Neutrophil (primary cell): ENCODE results near the gene MIEF1.

Source experiments
- H3K27ac ChIP-seq: fragments of 200-600 bp; sonication (generic); 2 replicates; pipeline ENCODE4 v1.5.1; 2016; ENCODE audit warnings: mild to moderate bottlenecking, moderate library complexity
- H3K27me3 ChIP-seq: fragments of 200-600 bp; sonication (generic); 2 replicates; pipeline ENCODE4 v1.6.0; 2016; ENCODE audit warnings: mild to moderate bottlenecking
- H3K36me3 ChIP-seq: fragments of 200-600 bp; sonication (generic); 2 replicates; pipeline ENCODE4 v1.5.1; 2017
- H3K4me1 ChIP-seq, 2 experiments: fragments of 200-600 bp in 1 of 2; sonication (generic) in 1 of 2; 1 replicate in 1 of 2; 2 replicates in 1 of 2; pipeline versions ENCODE4 v1.5.1 to v1.6.1; 2013 to 2016; ENCODE audit warnings: low read depth in 1 of 2, low read length in 1 of 2, mild to moderate bottlenecking in 1 of 2, moderate library complexity in 1 of 2; ENCODE audit not compliant: control insufficient read depth in 1 of 2, insufficient read depth in 1 of 2
- H3K4me3 ChIP-seq, 2 experiments: fragments of 200-600 bp in 1 of 2; sonication (generic) in 1 of 2; 1 replicate in 1 of 2; 2 replicates in 1 of 2; pipeline ENCODE4 v1.5.1; 2013 to 2016; ENCODE audit warnings: low read depth in 1 of 2, low read length in 1 of 2, mild to moderate bottlenecking in 1 of 2, moderate library complexity in 1 of 2
- H3K9me3 ChIP-seq: fragments of 200-600 bp; sonication (generic); 2 replicates; pipeline ENCODE4 v1.5.1; 2016
- CTCF ChIP-seq: fragments of 200-600 bp; sonication (generic); IDR thresholded peaks from 2 replicates; pipeline ENCODE4 v1.5.1; 2016; ENCODE audit warnings: antibody characterized with exemption

Gene MIEF1

DNA sequence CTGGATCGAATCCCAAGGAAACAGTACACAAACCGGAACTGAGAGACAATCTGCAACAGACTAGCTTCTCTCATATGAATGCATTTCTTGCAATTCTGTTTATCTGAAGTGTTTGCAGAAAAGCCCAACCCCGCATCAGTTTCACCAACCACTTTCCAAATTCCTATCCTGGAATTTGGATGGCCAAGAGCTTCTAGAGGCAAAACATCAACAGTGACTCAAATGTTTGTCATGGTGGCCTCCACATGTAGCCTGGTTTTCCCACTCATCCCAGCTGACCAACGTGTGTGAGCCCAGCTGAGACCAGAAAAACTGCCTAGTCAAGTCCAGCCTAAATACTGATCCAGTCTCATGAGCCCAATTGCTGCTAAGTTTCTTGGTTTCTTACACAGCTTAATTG is 8.3 kb upstream of the MIEF1 start:
- no peaks in the 10 kb centered on the region for H3K27me3 ChIP-seq

DNA sequence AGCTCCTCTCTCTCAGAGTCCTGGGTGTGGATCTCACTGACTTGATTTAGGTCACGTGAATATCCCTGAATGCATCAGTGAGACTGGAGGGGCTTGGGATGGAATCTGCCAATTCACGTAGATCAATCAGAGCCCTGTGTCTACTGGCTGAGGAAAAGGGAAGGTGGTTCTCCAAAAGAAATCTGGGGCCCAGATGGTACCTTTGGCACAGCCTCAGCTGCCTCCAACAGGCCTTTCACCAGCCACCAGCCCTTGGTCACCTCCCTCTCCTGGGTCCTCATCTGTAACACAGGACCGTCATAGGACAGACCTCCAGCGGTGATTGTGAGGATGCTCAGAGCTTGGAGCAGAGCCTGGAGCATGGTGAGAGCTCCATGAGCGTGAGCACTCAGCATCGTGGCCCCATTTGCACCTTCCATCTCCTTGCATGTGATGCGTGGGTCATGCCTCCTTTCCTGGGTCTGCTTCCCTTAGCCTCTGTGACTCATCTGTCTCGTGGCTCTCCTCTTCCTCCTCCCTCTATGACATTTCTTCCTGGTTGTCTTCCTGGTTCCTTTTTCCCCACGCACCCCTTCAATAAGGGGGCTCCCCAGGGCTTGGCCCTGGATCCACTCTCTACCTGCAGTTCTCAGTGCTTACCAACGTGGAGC is 7.5 kb upstream of the MIEF1 start:
- Histone ChIP-seq H3K27me3 (no peaks in the 10 kb centered on the region), H3K9me3 (no peaks in the 10 kb centered on the region), H3K27ac (peak overlapping the region; percentile 54), H3K4me1 (peaks cover 5 to 20% of the 10 kb centered on the region in 2 experiments), H3K36me3 (no peaks in the 10 kb centered on the region), H3K4me3 (no peak overlapping the region)
- TF ChIP-seq CTCF, result no peak

More for the DNA sequence above, 8.3 kb upstream of the MIEF1 start:
- Histone ChIP-seq H3K36me3 (no peaks in the 10 kb centered on the region), H3K4me3 (no peak overlapping the region), H3K9me3 (no peaks in the 10 kb centered on the region), H3K4me1 (peaks cover 7 to 26% of the 10 kb centered on the region in 2 experiments), H3K27ac (no peak overlapping the region)
- TF ChIP-seq CTCF, result no peak

- H3K27me3 ChIP-seq, result no peaks in the 10 kb centered on the region
- peaks cover 0 to 13% of the 10 kb centered on the region in 2 experiments for H3K4me1 ChIP-seq
- peak; percentile 55 for TF ChIP-seq CTCF
- peak overlapping the region; percentile 54 for H3K27ac ChIP-seq
- no peak overlapping the region for H3K4me3 ChIP-seq
- H3K36me3 ChIP-seq, result no peaks in the 10 kb centered on the region
- no peaks in the 10 kb centered on the region for H3K9me3 ChIP-seq
These were observed 5.8 kb upstream of the MIEF1 start for GRCh38 chr22:39496131-39496838.

DNA sequence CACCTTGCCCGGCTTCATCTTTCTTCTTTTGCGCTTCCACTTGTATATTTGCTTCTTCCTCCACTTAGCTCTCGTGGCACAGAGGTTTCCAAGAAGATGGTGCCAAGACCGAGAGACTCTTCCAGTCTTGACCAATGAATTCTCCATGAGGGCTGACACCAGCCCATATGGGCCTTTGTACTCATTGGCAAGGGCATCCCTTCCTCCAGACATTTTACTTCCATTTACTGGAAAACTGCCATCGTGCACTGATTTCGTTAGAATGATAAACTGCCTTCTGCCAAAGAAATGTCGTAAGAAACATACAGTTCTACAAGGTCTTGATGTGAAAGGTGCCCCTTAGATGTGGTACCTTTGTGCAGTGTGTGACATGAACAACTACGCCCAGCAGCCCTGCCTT is 4.7 kb upstream of the MIEF1 start:
- no peaks in the 10 kb centered on the region for H3K27me3 ChIP-seq
- H3K9me3 ChIP-seq, result no peaks in the 10 kb centered on the region
- no peak overlapping the region for H3K27ac ChIP-seq
- no peak overlapping the region for H3K4me3 ChIP-seq
- peaks cover 6 to 23% of the 10 kb centered on the region in 2 experiments for H3K4me1 ChIP-seq
- H3K36me3 ChIP-seq, result no peaks in the 10 kb centered on the region
- TF ChIP-seq CTCF, result no peak

GRCh38 chr22:39498368-39498767 is 3.7 kb upstream of the MIEF1 start:
- Histone ChIP-seq H3K36me3 (no peaks in the 10 kb centered on the region), H3K27me3 (no peaks in the 10 kb centered on the region), H3K4me1 (peaks cover 15 to 33% of the 10 kb centered on the region in 2 experiments), H3K9me3 (no peaks in the 10 kb centered on the region), H3K27ac (no peak overlapping the region), H3K4me3 (no peak overlapping the region)
- TF ChIP-seq CTCF, result no peak
